IPS-18a (cell line): ENCODE results near the gene NUP160.
"Not testable (repeated sequence)": the region's sequence is repeated elsewhere in the genome, so short reads cannot be mapped to it uniquely, and the experiment has no call there.

Experiments
- H3K27ac ChIP-seq: one replicate; pipeline ENCODE4 v1.5.1; 2013; ENCODE audit warnings: low read length
- H3K27me3 ChIP-seq: one replicate; pipeline ENCODE4 v1.6.1; 2013; ENCODE audit warnings: mild to moderate bottlenecking, low read length; ENCODE audit not compliant: control insufficient read depth, insufficient read depth
- H3K36me3 ChIP-seq: one replicate; pipeline ENCODE4 v1.6.1; 2013; ENCODE audit warnings: low read depth, low read length; ENCODE audit not compliant: control insufficient read depth
- H3K4me1 ChIP-seq: one replicate; pipeline ENCODE4 v1.6.1; 2013; ENCODE audit warnings: low read depth, low read length; ENCODE audit not compliant: control insufficient read depth
- H3K4me3 ChIP-seq: one replicate; pipeline ENCODE4 v1.5.1; 2013; ENCODE audit warnings: low read length
- H3K9ac ChIP-seq: one replicate; pipeline ENCODE4 v1.6.1; 2013; ENCODE audit warnings: mild to moderate bottlenecking, low read length, moderate library complexity
- H3K9me3 ChIP-seq: one replicate; pipeline ENCODE4 v1.6.1; 2013; ENCODE audit warnings: low read depth, low read length; ENCODE audit not compliant: control insufficient read depth

The NUP160 gene

GRCh38 chr11:47837292-47837691, 10.9 kb downstream of the NUP160 start:
- H3K9me3 ChIP-seq, result no peaks in the 10 kb centered on the region
- H3K27ac ChIP-seq, result no peak overlapping the region
- H3K4me1 ChIP-seq, result no peaks in the 10 kb centered on the region
- no peak overlapping the region for H3K9ac ChIP-seq
- no peak overlapping the region for H3K4me3 ChIP-seq
- peaks cover 90% of the 10 kb centered on the region for H3K36me3 ChIP-seq
- no peaks in the 10 kb centered on the region for H3K27me3 ChIP-seq

GRCh38 chr11:47830013-47830412, 18.1 kb downstream of the NUP160 start:
- H3K4me1 ChIP-seq, H3K27me3 ChIP-seq, H3K27ac ChIP-seq, H3K9ac ChIP-seq, H3K4me3 ChIP-seq, H3K9me3 ChIP-seq: not testable (repeated sequence)
- H3K36me3 ChIP-seq, result peaks cover 70% of the 10 kb centered on the region

- no peaks in the 10 kb centered on the region for H3K27me3 ChIP-seq
- no peak overlapping the region for H3K4me3 ChIP-seq
- H3K27ac ChIP-seq, result no peak overlapping the region
- H3K9me3 ChIP-seq, result no peaks in the 10 kb centered on the region
- peaks cover 56% of the 10 kb centered on the region for H3K36me3 ChIP-seq
- H3K9ac ChIP-seq, result no peak overlapping the region
- H3K4me1 ChIP-seq, result no peaks in the 10 kb centered on the region
Measured at GRCh38 chr11:47828284-47828683, 19.9 kb downstream of the NUP160 start.

GRCh38 chr11:47822664-47823063, 25.5 kb downstream of the NUP160 start:
- not testable (repeated sequence) for H3K9me3 ChIP-seq, H3K27ac ChIP-seq, H3K9ac ChIP-seq, H3K4me3 ChIP-seq, H3K27me3 ChIP-seq, H3K4me1 ChIP-seq
- peaks cover 59% of the 10 kb centered on the region for H3K36me3 ChIP-seq

GRCh38 chr11:47819743-47820142, 28.4 kb downstream of the NUP160 start:
- Histone ChIP-seq H3K27ac (no peak overlapping the region), H3K9ac (no peak overlapping the region), H3K27me3 (no peaks in the 10 kb centered on the region), H3K36me3 (peaks cover 66% of the 10 kb centered on the region), H3K4me3 (no peak overlapping the region), H3K4me1 (no peaks in the 10 kb centered on the region), H3K9me3 (no peaks in the 10 kb centered on the region)

GRCh38 chr11:47800759-47801158, 47.4 kb downstream of the NUP160 start:
- no peaks in the 10 kb centered on the region for H3K9me3 ChIP-seq
- no peak overlapping the region for H3K27ac ChIP-seq
- H3K4me1 ChIP-seq, result no peaks in the 10 kb centered on the region
- H3K27me3 ChIP-seq, result no peaks in the 10 kb centered on the region
- H3K4me3 ChIP-seq, result no peak overlapping the region
- H3K36me3 ChIP-seq, result peaks cover 86% of the 10 kb centered on the region
- no peak overlapping the region for H3K9ac ChIP-seq

GRCh38 chr11:47797633-47798032, 50.5 kb downstream of the NUP160 start:
- H3K9ac ChIP-seq, result no peak overlapping the region
- H3K36me3 ChIP-seq, result peaks cover 91% of the 10 kb centered on the region
- no peaks in the 10 kb centered on the region for H3K4me1 ChIP-seq
- no peaks in the 10 kb centered on the region for H3K27me3 ChIP-seq
- H3K9me3 ChIP-seq, result no peaks in the 10 kb centered on the region
- H3K4me3 ChIP-seq, result no peak overlapping the region
- no peak overlapping the region for H3K27ac ChIP-seq

GRCh38 chr11:47791774-47792430, 56.2 kb downstream of the NUP160 start:
- no peak overlapping the region for H3K27ac ChIP-seq
- no peaks in the 10 kb centered on the region for H3K4me1 ChIP-seq
- H3K27me3 ChIP-seq, result no peaks in the 10 kb centered on the region
- no peak overlapping the region for H3K4me3 ChIP-seq
- no peak overlapping the region for H3K9ac ChIP-seq
- no peaks in the 10 kb centered on the region for H3K9me3 ChIP-seq
- peaks cover 91% of the 10 kb centered on the region for H3K36me3 ChIP-seq

GRCh38 chr11:47790017-47790416, 58.1 kb downstream of the NUP160 start:
- not testable (repeated sequence) for H3K4me1 ChIP-seq, H3K27me3 ChIP-seq, H3K9me3 ChIP-seq, H3K9ac ChIP-seq, H3K27ac ChIP-seq, H3K4me3 ChIP-seq
- H3K36me3 ChIP-seq, result peaks cover 90% of the 10 kb centered on the region

GRCh38 chr11:47788181-47788580, 60.0 kb downstream of the NUP160 start:
- no peak overlapping the region for H3K9ac ChIP-seq
- H3K4me1 ChIP-seq, result no peaks in the 10 kb centered on the region
- peaks cover 89% of the 10 kb centered on the region for H3K36me3 ChIP-seq
- no peaks in the 10 kb centered on the region for H3K27me3 ChIP-seq
- no peak overlapping the region for H3K27ac ChIP-seq
- H3K4me3 ChIP-seq, result no peak overlapping the region
- no peaks in the 10 kb centered on the region for H3K9me3 ChIP-seq

GRCh38 chr11:47786373-47786772, 61.8 kb downstream of the NUP160 start:
- H3K36me3 ChIP-seq, result peaks cover 85% of the 10 kb centered on the region

GRCh38 chr11:47784785-47785381, 63.3 kb downstream of the NUP160 start:
- no peak overlapping the region for H3K9ac ChIP-seq
- H3K9me3 ChIP-seq, result no peaks in the 10 kb centered on the region
- no peaks in the 10 kb centered on the region for H3K4me1 ChIP-seq
- no peaks in the 10 kb centered on the region for H3K27me3 ChIP-seq
- H3K4me3 ChIP-seq, result no peak overlapping the region
- peaks cover 85% of the 10 kb centered on the region for H3K36me3 ChIP-seq
- H3K27ac ChIP-seq, result no peak overlapping the region

More at GRCh38 chr11:47786373-47786772, 61.8 kb downstream of the NUP160 start:
- no peaks in the 10 kb centered on the region for H3K4me1 ChIP-seq
- H3K4me3 ChIP-seq, result no peak overlapping the region
- no peak overlapping the region for H3K9ac ChIP-seq
- no peaks in the 10 kb centered on the region for H3K9me3 ChIP-seq
- no peaks in the 10 kb centered on the region for H3K27me3 ChIP-seq
- no peak overlapping the region for H3K27ac ChIP-seq
